Smooth muscle cell (in vitro differentiated cells): ENCODE data around the gene ZNF19. TPM values are rescaled to one million over a fixed set of nuclear protein-coding genes. Genes with fewer than 3 reads are reported as not detected.
A peak's percentile ranks its signal among the peaks of the same experiment; 100 is the strongest.

Experiments
- DNase-seq: peaks from one replicate; lab custom pipeline; 2025; ENCODE audit not compliant: unreplicated experiment; lab: John Stamatoyannopoulos, UW
- H2AFZ ChIP-seq: fragments of 200-600 bp; sonication (generic); 2 replicates; pipeline ENCODE4 v1.6.0; 2016; ENCODE audit warnings: antibody characterized with exemption, low read depth, mild to moderate bottlenecking
- H3F3A ChIP-seq: fragments of 200-600 bp; sonication (generic); 2 replicates; pipeline ENCODE4 v1.6.0; 2017; ENCODE audit warnings: antibody characterized with exemption, low read depth
- H3K27ac ChIP-seq: fragments of 200-600 bp; sonication (generic); 2 replicates; pipeline ENCODE4 v1.5.1; 2016; ENCODE audit warnings: low read depth, mild to moderate bottlenecking
- H3K27me3 ChIP-seq: fragments of 200-600 bp; sonication (generic); 2 replicates; pipeline ENCODE4 v1.6.1; 2016; ENCODE audit warnings: low read depth, mild to moderate bottlenecking
- H3K36me3 ChIP-seq: fragments of 200-600 bp; sonication (generic); 2 replicates; pipeline ENCODE4 v1.5.1; 2016; ENCODE audit warnings: low read depth
- H3K4me1 ChIP-seq: fragments of 200-600 bp; sonication (generic); 2 replicates; pipeline ENCODE4 v1.5.1; 2016; ENCODE audit warnings: low read depth
- H3K4me2 ChIP-seq: fragments of 200-600 bp; sonication (generic); 2 replicates; pipeline ENCODE4 v1.6.0; 2016; ENCODE audit warnings: mild to moderate bottlenecking
- H3K4me3 ChIP-seq: fragments of 200-600 bp; sonication (generic); 2 replicates; pipeline ENCODE4 v1.5.1; 2016; ENCODE audit warnings: mild to moderate bottlenecking
- H3K79me2 ChIP-seq: fragments of 200-600 bp; sonication (generic); 2 replicates; pipeline ENCODE4 v1.6.0; 2016; ENCODE audit warnings: low read depth, mild to moderate bottlenecking
- H3K9ac ChIP-seq: fragments of 200-600 bp; sonication (generic); 2 replicates; pipeline ENCODE4 v1.6.0; 2016; ENCODE audit warnings: low read depth
- H3K9me3 ChIP-seq: fragments of 200-600 bp; sonication (generic); replicated peaks from 2 replicates; pipeline ENCODE4 v1.5.1; 2016; ENCODE audit warnings: low read depth
- H4K20me1 ChIP-seq: fragments of 200-600 bp; sonication (generic); 2 replicates; pipeline ENCODE4 v1.6.0; 2016; ENCODE audit warnings: low read depth
- WGBS: methylation state at CpG from one replicate; pipeline ENCODE4 v1.1.7; 2016; ENCODE audit warnings: low lambda C conversion rate; 5-methylcytosine and 5-hydroxymethylcytosine counted together
- polyA plus RNA-seq: library from polyadenylated mRNA; unstranded; fragments of >200 nt; fragmentation: Nextera tagmentation; extraction: Ambion mirVana; gene quantifications from 2 replicates; pipeline ENCODE4 v1.2.1, GENCODE V29; 2016
- total RNA-seq: library from RNA; depleted of rRNA; stranded (reverse); fragments of >200 nt; gene quantifications from 2 replicates; pipeline ENCODE4 v1.2.3, GENCODE V29; 2014
- TF ChIP-seq, protein P1 (sequence below): fragments of 200-600 bp; sonication (generic); IDR thresholded peaks from 2 replicates; pipeline ENCODE4 v1.5.1; 2017; ENCODE audit warnings: borderline replicate concordance, mild to moderate bottlenecking, antibody characterized with exemption; ENCODE audit not compliant: insufficient read depth, poor library complexity, severe bottlenecking

The ZNF19 gene
- total and polyA plus RNA-seq, 2 experiments from 2014 or later: 0.37 to 4.6 TPM

DNA sequence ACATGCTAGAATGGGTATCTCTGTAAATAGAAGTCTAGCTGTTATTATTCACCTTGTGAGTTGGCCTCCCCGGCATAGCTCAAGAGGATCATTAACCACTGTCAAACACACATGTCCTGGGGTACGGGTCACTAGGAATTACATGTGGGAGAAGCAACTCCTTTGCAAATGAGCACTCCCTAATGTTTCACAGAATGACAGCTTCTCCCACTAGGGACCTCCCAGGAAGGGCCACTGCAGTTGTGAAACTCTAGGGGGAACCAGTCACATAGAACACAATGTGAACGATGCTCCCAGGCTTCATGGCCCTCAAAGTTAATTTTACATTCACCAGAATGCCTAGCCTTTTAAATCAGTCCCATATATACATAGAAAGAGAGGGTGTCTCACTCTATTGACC lies 12.4 kb upstream of the ZNF19 start:
- H3K4me2 ChIP-seq: no peak overlapping the region
- TF ChIP-seq, protein P1, sequence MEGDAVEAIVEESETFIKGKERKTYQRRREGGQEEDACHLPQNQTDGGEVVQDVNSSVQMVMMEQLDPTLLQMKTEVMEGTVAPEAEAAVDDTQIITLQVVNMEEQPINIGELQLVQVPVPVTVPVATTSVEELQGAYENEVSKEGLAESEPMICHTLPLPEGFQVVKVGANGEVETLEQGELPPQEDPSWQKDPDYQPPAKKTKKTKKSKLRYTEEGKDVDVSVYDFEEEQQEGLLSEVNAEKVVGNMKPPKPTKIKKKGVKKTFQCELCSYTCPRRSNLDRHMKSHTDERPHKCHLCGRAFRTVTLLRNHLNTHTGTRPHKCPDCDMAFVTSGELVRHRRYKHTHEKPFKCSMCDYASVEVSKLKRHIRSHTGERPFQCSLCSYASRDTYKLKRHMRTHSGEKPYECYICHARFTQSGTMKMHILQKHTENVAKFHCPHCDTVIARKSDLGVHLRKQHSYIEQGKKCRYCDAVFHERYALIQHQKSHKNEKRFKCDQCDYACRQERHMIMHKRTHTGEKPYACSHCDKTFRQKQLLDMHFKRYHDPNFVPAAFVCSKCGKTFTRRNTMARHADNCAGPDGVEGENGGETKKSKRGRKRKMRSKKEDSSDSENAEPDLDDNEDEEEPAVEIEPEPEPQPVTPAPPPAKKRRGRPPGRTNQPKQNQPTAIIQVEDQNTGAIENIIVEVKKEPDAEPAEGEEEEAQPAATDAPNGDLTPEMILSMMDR: no peak
- no peaks in the 10 kb centered on the region for H3K4me1 ChIP-seq
- H3K36me3 ChIP-seq: no peaks in the 10 kb centered on the region
- DNase-seq: no peak
- H3K27ac ChIP-seq: no peak overlapping the region
- H2AFZ ChIP-seq: no peak overlapping the region
- no peaks in the 10 kb centered on the region for H3K79me2 ChIP-seq
- no peaks in the 10 kb centered on the region for H3K9me3 ChIP-seq
- H3F3A ChIP-seq: no peaks in the 10 kb centered on the region
- no peak overlapping the region for H3K4me3 ChIP-seq
- no peak overlapping the region for H3K9ac ChIP-seq
- H3K27me3 ChIP-seq: no peaks in the 10 kb centered on the region
- H4K20me1 ChIP-seq: no peaks in the 10 kb centered on the region
- WGBS: 77% methylated on average over 3 of the region's 3 CpGs

DNA sequence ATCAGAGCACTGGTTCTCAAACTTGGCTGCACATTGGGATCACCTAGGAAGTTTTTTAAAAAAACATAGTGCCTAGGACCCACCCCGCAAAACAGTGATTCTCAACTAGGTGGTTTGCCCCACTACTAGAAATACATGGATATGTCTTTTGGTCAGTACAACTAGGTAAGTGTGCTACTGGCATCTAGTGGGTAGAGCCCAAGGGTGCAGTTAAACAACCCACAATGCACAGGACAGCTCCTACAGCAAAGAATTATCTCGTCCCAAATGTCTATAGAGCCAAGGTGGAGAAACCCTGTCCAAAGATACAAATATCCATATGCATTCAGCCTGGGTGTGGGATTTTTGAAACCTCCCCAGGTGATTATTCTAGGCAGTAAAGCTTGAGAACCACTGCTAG lies 11.8 kb upstream of the ZNF19 start:
- no peaks in the 10 kb centered on the region for H3K27me3 ChIP-seq
- no peaks in the 10 kb centered on the region for H3K9me3 ChIP-seq
- no peak for DNase-seq
- H3K79me2 ChIP-seq: no peaks in the 10 kb centered on the region
- 79% methylated on average over 2 of the region's 2 CpGs for WGBS
- no peak overlapping the region for H3K9ac ChIP-seq
- no peaks in the 10 kb centered on the region for H4K20me1 ChIP-seq
- H3K4me1 ChIP-seq: no peaks in the 10 kb centered on the region
- H3K4me3 ChIP-seq: no peak overlapping the region
- H3K27ac ChIP-seq: no peak overlapping the region
- H3F3A ChIP-seq: no peaks in the 10 kb centered on the region
- H3K36me3 ChIP-seq: no peaks in the 10 kb centered on the region
- no peak overlapping the region for H2AFZ ChIP-seq
- no peak overlapping the region for H3K4me2 ChIP-seq
- TF ChIP-seq, protein P1: no peak

DNA sequence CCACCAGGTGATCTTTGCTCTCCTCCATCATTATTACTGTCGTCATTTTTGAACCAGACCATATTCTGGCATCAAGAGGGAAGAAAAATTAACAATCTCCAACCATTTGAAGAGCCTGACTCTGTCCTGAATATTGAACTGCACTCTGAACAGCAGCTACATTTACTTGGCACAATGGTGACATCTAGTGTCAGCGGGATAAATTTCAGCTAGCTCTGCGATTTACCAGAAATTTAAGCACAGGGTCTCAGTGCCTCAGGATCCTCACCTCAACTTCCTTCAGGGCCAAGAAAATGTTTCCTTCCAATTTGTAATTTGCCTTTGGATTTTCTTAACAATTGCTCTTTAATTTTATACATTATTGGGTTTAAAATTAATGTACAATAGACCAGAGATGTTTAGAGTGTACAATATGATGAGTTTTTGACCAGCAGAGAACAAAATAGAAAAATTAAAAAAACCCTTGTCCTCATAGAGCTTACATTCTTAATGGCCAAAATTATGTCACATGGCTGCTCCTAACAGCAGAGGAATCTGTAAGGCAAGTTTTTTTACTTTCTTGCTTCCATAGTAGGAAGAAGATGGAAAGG lies 10.7 kb upstream of the ZNF19 start:
- H3K9ac ChIP-seq: no peak overlapping the region
- H3K27me3 ChIP-seq: no peaks in the 10 kb centered on the region
- no peak for DNase-seq
- TF ChIP-seq, protein P1: peak; percentile 73
- WGBS: 4% methylated on average over 3 of the region's 3 CpGs
- no peaks in the 10 kb centered on the region for H3K36me3 ChIP-seq
- H2AFZ ChIP-seq: no peak overlapping the region
- H3K4me2 ChIP-seq: no peak overlapping the region
- H3K9me3 ChIP-seq: no peaks in the 10 kb centered on the region
- no peaks in the 10 kb centered on the region for H3K79me2 ChIP-seq
- H4K20me1 ChIP-seq: no peaks in the 10 kb centered on the region
- H3K4me3 ChIP-seq: no peak overlapping the region
- no peak overlapping the region for H3K27ac ChIP-seq
- H3F3A ChIP-seq: no peaks in the 10 kb centered on the region
- H3K4me1 ChIP-seq: no peaks in the 10 kb centered on the region

DNA sequence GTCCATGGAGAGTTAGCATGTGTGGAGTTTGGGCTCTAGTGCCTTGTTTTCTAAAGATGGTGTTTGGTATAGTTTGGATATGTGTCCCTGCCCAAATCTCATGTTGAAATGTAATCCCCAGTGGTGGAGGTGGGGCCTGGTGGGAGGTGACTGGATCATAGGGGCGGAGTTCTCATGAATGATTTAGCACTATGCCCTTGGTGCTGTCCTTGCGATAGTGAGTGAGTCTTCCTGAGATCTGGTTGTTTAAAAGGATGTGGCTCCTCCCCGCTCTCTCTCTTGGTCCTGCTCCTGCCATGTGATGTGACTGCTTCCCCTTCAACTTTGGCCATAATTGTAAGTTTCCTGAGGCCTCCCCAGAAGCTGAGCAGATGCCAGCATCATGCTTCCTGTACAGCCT lies 8.9 kb upstream of the ZNF19 start:
- peaks cover 4% of the 10 kb centered on the region for H3K27me3 ChIP-seq
- no peaks in the 10 kb centered on the region for H3K36me3 ChIP-seq
- no peak overlapping the region for H3K4me3 ChIP-seq
- H3K4me2 ChIP-seq: no peak overlapping the region
- TF ChIP-seq, protein P1: no peak
- H3K9me3 ChIP-seq: no peaks in the 10 kb centered on the region
- H3K27ac ChIP-seq: no peak overlapping the region
- 80% methylated on average over 3 of the region's 3 CpGs for WGBS
- DNase-seq: no peak
- H4K20me1 ChIP-seq: no peaks in the 10 kb centered on the region
- no peaks in the 10 kb centered on the region for H3K4me1 ChIP-seq
- no peak overlapping the region for H2AFZ ChIP-seq
- H3K79me2 ChIP-seq: no peaks in the 10 kb centered on the region
- H3F3A ChIP-seq: no peaks in the 10 kb centered on the region
- no peak overlapping the region for H3K9ac ChIP-seq
